Gastrocnemius medialis (tissue), 4 donors: ENCODE measurements around the gene RASGRP4.

Source experiments
- CTCF ChIP-seq, 5 experiments: fragments of 450-650 bp in 3 of 5; fragments of 200-600 bp in 2 of 5; sonication (generic) in 2 of 5; IDR thresholded peaks in 4 of 5; conservative IDR thresholded peaks in 1 of 5; 1 replicate in 4 of 5; 2 replicates in 1 of 5; pipeline ENCODE4 v1.5.1; 2016 to 2019; ENCODE audit warnings: antibody characterized with exemption in 5 of 5, mild to moderate bottlenecking in 3 of 5, moderate library complexity in 3 of 5
- POLR2A ChIP-seq, 2 donors: fragments of 450-650 bp; IDR thresholded peaks; one replicate each; pipeline ENCODE4 v1.6.1; 2017; ENCODE audit warnings: antibody characterized with exemption in 2 of 2, mild to moderate bottlenecking in 2 of 2, moderate library complexity in 2 of 2

- no peak for TF ChIP-seq CTCF (IDR thresholded peaks at IDR 0.05 in 4 of 5, conservative IDR thresholded peaks at IDR 0.05 in 1 of 5)
- TF ChIP-seq POLR2A (IDR thresholded peaks at IDR 0.05) = no peak
Observed at GRCh38 chr19:38362076-38362945, 63.7 kb downstream of the RASGRP4 start.
